K562 (cell line): ENCODE results near the gene NOSIP. TPM values are rescaled to one million over a fixed set of nuclear protein-coding genes. Genes with fewer than 3 reads are reported as not detected.

Experiments
- EZH2 ChIP-seq: IDR thresholded peaks from 2 replicates; pipeline ENCODE4 v1.6.1; 2012; ENCODE audit warnings: low read depth, mild to moderate bottlenecking, inconsistent platforms, low read length, borderline replicate concordance
- GATA2 ChIP-seq: sonication (generic); formaldehyde crosslinking; IDR thresholded peaks from 2 replicates; pipeline ENCODE4 v1.4.0; 2020; ENCODE audit warnings: mild to moderate bottlenecking, missing genetic modification reagents
- MAFF ChIP-seq: IDR thresholded peaks from 2 replicates; pipeline ENCODE4 v1.6.1; 2012; ENCODE audit warnings: low read length, improper control_type of control experiment
- NELFE ChIP-seq: IDR thresholded peaks from 2 replicates; pipeline ENCODE4 v1.6.1; 2011; ENCODE audit warnings: mild to moderate bottlenecking; ENCODE audit not compliant: insufficient read depth, insufficient read length
- NR2C1 ChIP-seq, 2 experiments: fragments of 450-650 bp; IDR thresholded peaks; 2 replicates each; pipeline ENCODE4 v1.6.1; 2017; ENCODE audit warnings: mild to moderate bottlenecking in 2 of 2, antibody characterized with exemption in 1 of 2, inconsistent platforms in 1 of 2, missing compliant biosample characterization in 1 of 2, missing genetic modification characterization in 1 of 2
- RAD21 ChIP-seq, 2 experiments: fragments of 250-450 bp in 1 of 2; fragments of 450-650 bp in 1 of 2; sonication (Bioruptor Pico) in 1 of 2; formaldehyde crosslinking in 1 of 2; IDR thresholded peaks in 1 of 2; conservative IDR thresholded peaks in 1 of 2; 2 replicates each; pipeline versions ENCODE4 v1.4.0 to v1.8.0; 2020 to 2022; ENCODE audit warnings: mild to moderate bottlenecking in 2 of 2, moderate library complexity in 1 of 2
- SP2 ChIP-seq: IDR thresholded peaks from 2 replicates; pipeline ENCODE4 v1.6.1; 2011; ENCODE audit warnings: mild to moderate bottlenecking, low read depth, low read length, moderate library complexity; ENCODE audit not compliant: poor library complexity, severe bottlenecking; ENCODE audit errors: extremely low read depth
- SRSF3 ChIP-seq: fragments of 200-400 bp; formaldehyde crosslinking; IDR thresholded peaks from 2 replicates; pipeline ENCODE4 v1.6.1; 2016; ENCODE audit warnings: mild to moderate bottlenecking, low read length, moderate library complexity; ENCODE audit not compliant: insufficient read depth
- TEAD2 ChIP-seq: fragments of 450-650 bp; IDR thresholded peaks from 2 replicates; pipeline ENCODE4 v1.6.1; 2016; ENCODE audit warnings: missing genetic modification characterization, control low read depth, missing compliant biosample characterization
- XRCC5 ChIP-seq: fragments of 200-400 bp; formaldehyde crosslinking; IDR thresholded peaks from 2 replicates; pipeline ENCODE4 v1.6.1; 2017; ENCODE audit warnings: low read depth, mild to moderate bottlenecking, low read length
- ZBTB12 ChIP-seq: fragments of 250-450 bp; sonication (Bioruptor Pico); IDR thresholded peaks from 2 replicates; pipeline ENCODE4 v1.4.0; 2020
- ZBTB34 ChIP-seq: fragments of 250-450 bp; sonication (Bioruptor Pico); IDR thresholded peaks from 2 replicates; pipeline ENCODE4 v1.8.0; 2021; ENCODE audit warnings: mild to moderate bottlenecking, moderate library complexity
- ZFP36 ChIP-seq: fragments of 150-350 bp; IDR thresholded peaks from 2 replicates; pipeline ENCODE4 v1.6.1; 2018; ENCODE audit warnings: low read length, low read depth; ENCODE audit not compliant: partially characterized antibody
- ZNF232 ChIP-seq: sonication (generic); formaldehyde crosslinking; IDR thresholded peaks from 2 replicates; pipeline ENCODE4 v1.8.0; 2022; ENCODE audit warnings: mild to moderate bottlenecking, missing genetic modification reagents
- ZNF764 ChIP-seq: fragments of 250-450 bp; sonication (Bioruptor Pico); IDR thresholded peaks from 2 replicates; pipeline ENCODE4 v1.4.0; 2020; ENCODE audit warnings: low read depth, mild to moderate bottlenecking, moderate library complexity
- polyA plus RNA-seq, 8 experiments: library from polyadenylated mRNA; depleted of rRNA in 4 of 8; stranded (reverse) in 5 of 8; unstranded in 3 of 8; fragments of >200 nt; fragmentation: Nextera tagmentation in 2 of 8; fragmentation: Illumina TruSeq in 1 of 8; extraction: Ambion mirVana in 2 of 8; extraction: Trizol in 1 of 8; gene quantifications; 2 replicates each; pipeline versions ENCODE4 v1.2.1 to v1.2.3, GENCODE V29; 2011 to 2014; ENCODE audit warnings: inconsistent platforms in 1 of 8, missing spikeins in 1 of 8
- total RNA-seq, 7 experiments: library from RNA; depleted of rRNA in 6 of 7; stranded (reverse); fragments of >200 nt in 6 of 7; fragmentation: Illumina TruSeq in 2 of 7; extraction: Trizol in 2 of 7; gene quantifications; 2 replicates each; pipeline versions ENCODE4 v1.2.1 to v1.2.3, GENCODE V29; 2011 to 2021; ENCODE audit warnings: low replicate concordance in 1 of 7
- TF ChIP-seq, protein P1 (sequence below): fragments of 250-450 bp; sonication (Bioruptor Pico); IDR thresholded peaks from 2 replicates; pipeline ENCODE4 v1.5.0; 2021; ENCODE audit warnings: mild to moderate bottlenecking, borderline replicate concordance
- TF ChIP-seq, protein P2 (sequence below): fragments of 150-350 bp; IDR thresholded peaks from 2 replicates; pipeline ENCODE4 v1.6.1; 2014; ENCODE audit warnings: low read depth, mild to moderate bottlenecking, low read length, borderline replicate concordance

NOSIP gene
- total and polyA plus RNA-seq, 9 of the 15 experiments (the other 6 are each of a cell fraction or from before 2014, with no cell fraction given) = 14.4 to 153 (median 79.9) TPM

DNA sequence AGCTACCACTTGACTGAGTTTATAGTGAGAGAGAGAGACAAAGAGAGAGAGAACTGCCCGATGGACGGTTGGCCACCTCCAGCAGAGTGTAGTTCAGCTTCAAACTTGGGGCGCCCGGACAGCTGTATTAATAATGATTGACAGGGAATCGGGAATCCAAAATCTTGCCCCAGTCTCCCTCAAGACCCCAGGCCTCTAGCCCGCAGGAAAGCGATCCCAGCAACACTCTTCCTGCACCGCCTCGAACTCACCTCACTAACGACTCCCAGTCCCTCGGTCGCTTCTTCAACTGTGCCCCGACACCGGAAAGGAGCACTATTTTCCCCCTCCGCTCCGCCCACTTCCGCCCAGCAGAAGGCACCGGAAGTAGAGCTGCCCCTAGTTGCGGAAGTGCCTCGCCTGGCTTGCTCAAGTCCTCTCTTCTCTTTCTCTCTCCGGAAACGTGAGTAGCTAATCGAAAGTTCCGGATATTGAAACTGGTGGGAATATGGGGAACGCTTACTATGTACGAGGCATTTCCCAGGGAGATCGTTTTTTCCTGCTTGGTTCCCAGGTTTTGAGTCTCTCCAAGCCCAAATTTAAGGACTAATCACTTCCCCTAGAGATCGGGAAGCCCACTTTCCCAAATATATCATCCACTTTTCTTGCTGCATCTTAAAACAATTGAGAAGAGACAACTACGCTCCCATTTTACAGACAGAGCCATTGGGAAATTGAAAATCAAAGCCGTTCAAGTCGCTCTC is at the start of gene NOSIP (continued):
- TF ChIP-seq, protein P1, sequence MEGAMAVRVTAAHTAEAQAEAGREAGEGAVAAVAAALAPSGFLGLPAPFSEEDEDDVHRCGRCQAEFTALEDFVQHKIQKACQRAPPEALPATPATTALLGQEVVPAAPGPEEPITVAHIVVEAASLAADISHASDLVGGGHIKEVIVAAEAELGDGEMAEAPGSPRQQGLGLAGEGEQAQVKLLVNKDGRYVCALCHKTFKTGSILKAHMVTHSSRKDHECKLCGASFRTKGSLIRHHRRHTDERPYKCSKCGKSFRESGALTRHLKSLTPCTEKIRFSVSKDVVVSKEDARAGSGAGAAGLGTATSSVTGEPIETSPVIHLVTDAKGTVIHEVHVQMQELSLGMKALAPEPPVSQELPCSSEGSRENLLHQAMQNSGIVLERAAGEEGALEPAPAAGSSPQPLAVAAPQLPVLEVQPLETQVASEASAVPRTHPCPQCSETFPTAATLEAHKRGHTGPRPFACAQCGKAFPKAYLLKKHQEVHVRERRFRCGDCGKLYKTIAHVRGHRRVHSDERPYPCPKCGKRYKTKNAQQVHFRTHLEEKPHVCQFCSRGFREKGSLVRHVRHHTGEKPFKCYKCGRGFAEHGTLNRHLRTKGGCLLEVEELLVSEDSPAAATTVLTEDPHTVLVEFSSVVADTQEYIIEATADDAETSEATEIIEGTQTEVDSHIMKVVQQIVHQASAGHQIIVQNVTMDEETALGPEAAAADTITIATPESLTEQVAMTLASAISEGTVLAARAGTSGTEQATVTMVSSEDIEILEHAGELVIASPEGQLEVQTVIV (CRISPR knock-in tag) = no peak
- TF ChIP-seq MAFF (no peak), ZBTB12 (CRISPR knock-in tag) (no peak), RAD21 (CRISPR knock-in tag; conservative IDR thresholded peaks at IDR 0.05 in 1 of 2, IDR thresholded peaks at IDR 0.05 in 1 of 2) (no peak), GATA2 (no peak), ZFP36 (peak; percentile 57), XRCC5 (peak; percentile 98), NELFE (no peak), SP2 (no peak), TEAD2 (tag) (no peak), SRSF3 (no peak), ZBTB34 (CRISPR knock-in tag) (no peak), ZNF232 (CRISPR knock-in tag) (no peak), EZH2 (no peak), ZNF764 (no peak), NR2C1 (IDR thresholded peaks at IDR 0.05) (peak; percentile 90), NR2C1 (tag; IDR thresholded peaks at IDR 0.05) (peak; percentile 92)
- TF ChIP-seq, protein P2, sequence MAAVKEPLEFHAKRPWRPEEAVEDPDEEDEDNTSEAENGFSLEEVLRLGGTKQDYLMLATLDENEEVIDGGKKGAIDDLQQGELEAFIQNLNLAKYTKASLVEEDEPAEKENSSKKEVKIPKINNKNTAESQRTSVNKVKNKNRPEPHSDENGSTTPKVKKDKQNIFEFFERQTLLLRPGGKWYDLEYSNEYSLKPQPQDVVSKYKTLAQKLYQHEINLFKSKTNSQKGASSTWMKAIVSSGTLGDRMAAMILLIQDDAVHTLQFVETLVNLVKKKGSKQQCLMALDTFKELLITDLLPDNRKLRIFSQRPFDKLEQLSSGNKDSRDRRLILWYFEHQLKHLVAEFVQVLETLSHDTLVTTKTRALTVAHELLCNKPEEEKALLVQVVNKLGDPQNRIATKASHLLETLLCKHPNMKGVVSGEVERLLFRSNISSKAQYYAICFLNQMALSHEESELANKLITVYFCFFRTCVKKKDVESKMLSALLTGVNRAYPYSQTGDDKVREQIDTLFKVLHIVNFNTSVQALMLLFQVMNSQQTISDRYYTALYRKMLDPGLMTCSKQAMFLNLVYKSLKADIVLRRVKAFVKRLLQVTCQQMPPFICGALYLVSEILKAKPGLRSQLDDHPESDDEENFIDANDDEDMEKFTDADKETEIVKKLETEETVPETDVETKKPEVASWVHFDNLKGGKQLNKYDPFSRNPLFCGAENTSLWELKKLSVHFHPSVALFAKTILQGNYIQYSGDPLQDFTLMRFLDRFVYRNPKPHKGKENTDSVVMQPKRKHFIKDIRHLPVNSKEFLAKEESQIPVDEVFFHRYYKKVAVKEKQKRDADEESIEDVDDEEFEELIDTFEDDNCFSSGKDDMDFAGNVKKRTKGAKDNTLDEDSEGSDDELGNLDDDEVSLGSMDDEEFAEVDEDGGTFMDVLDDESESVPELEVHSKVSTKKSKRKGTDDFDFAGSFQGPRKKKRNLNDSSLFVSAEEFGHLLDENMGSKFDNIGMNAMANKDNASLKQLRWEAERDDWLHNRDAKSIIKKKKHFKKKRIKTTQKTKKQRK = no peak
